GM23338 (cell line): Measurements from ENCODE around the gene DOP1A. TPM values are rescaled to one million over a fixed set of nuclear protein-coding genes. Genes with fewer than 3 reads are reported as not detected.

Source experiments
- ATAC-seq: fragments of 200-7000 bp; cut with Tn5 transposase; 3 replicates; pipeline ENCODE4 v1.9.1; 2020
- DNase-seq: peaks from one replicate; pipeline ENCODE4 v3.0.0-alpha.2; 2015; ENCODE audit warnings: low spot score
- H2AFZ ChIP-seq: fragments of 200-600 bp; sonication (generic); 2 replicates; pipeline ENCODE4 v1.8.0; 2016; ENCODE audit warnings: antibody characterized with exemption, mild to moderate bottlenecking, moderate library complexity
- H3F3A ChIP-seq: fragments of 200-600 bp; sonication (generic); replicated peaks from 2 replicates; pipeline ENCODE4 v1.8.0; 2017; ENCODE audit warnings: antibody characterized with exemption, mixed run types, low read depth
- H3K27ac ChIP-seq: fragments of 200-600 bp; sonication (generic); 2 replicates; pipeline ENCODE4 v1.6.1; 2016; ENCODE audit warnings: low read depth
- H3K27me3 ChIP-seq: fragments of 200-600 bp; sonication (generic); 2 replicates; pipeline ENCODE4 v1.8.0; 2016; ENCODE audit warnings: mild to moderate bottlenecking, mixed run types, moderate library complexity; ENCODE audit not compliant: insufficient read depth
- H3K36me3 ChIP-seq: fragments of 200-600 bp; sonication (generic); 2 replicates; pipeline ENCODE4 v1.8.0; 2016; ENCODE audit warnings: mild to moderate bottlenecking; ENCODE audit not compliant: insufficient read depth
- H3K4me1 ChIP-seq: fragments of 200-600 bp; sonication (generic); 2 replicates; pipeline ENCODE4 v1.8.0; 2016; ENCODE audit warnings: mild to moderate bottlenecking, moderate library complexity; ENCODE audit not compliant: insufficient read depth
- H3K4me2 ChIP-seq: fragments of 200-600 bp; sonication (generic); 2 replicates; pipeline ENCODE4 v1.7.1; 2017; ENCODE audit warnings: mixed run types
- H3K4me3 ChIP-seq: fragments of 200-600 bp; sonication (generic); 2 replicates; pipeline ENCODE4 v1.6.1; 2016; ENCODE audit warnings: mixed run types
- H3K79me2 ChIP-seq: fragments of 200-600 bp; sonication (generic); replicated peaks from 2 replicates; pipeline ENCODE4 v1.8.0; 2017; ENCODE audit warnings: mild to moderate bottlenecking; ENCODE audit not compliant: insufficient read depth
- H3K9me2 ChIP-seq: fragments of 200-600 bp; sonication (generic); 2 replicates; pipeline ENCODE4 v1.8.0; 2017; ENCODE audit not compliant: insufficient read depth
- H4K20me1 ChIP-seq: fragments of 200-600 bp; sonication (generic); replicated peaks from 2 replicates; pipeline ENCODE4 v1.8.0; 2017; ENCODE audit warnings: mild to moderate bottlenecking; ENCODE audit not compliant: insufficient read depth
- H3K27ac Mint-ChIP-seq: 2 replicates; pipeline ENCODE4 v1.8.0; 2020; ENCODE audit warnings: inconsistent platforms, mild to moderate bottlenecking, moderate library complexity, mixed read lengths
- H3K27me3 Mint-ChIP-seq: 3 replicates; pipeline ENCODE4 v1.8.0; 2022; ENCODE audit warnings: low read depth, mild to moderate bottlenecking, moderate library complexity, mixed read lengths, inconsistent platforms; ENCODE audit not compliant: insufficient read depth, poor library complexity
- H3K36me3 Mint-ChIP-seq: 3 replicates; pipeline ENCODE4 v1.8.0; 2021; ENCODE audit warnings: low read depth, mild to moderate bottlenecking, inconsistent platforms, moderate library complexity, mixed read lengths
- H3K4me1 Mint-ChIP-seq: 3 replicates; pipeline ENCODE4 v1.8.0; 2020; ENCODE audit warnings: mild to moderate bottlenecking, inconsistent platforms, mixed read lengths
- H3K4me3 Mint-ChIP-seq: 3 replicates; pipeline ENCODE4 v1.8.0; 2021; ENCODE audit warnings: moderate library complexity, mild to moderate bottlenecking, inconsistent platforms, mixed read lengths
- H3K9me3 Mint-ChIP-seq: 3 replicates; pipeline ENCODE4 v1.8.0; 2020; ENCODE audit warnings: moderate library complexity, mild to moderate bottlenecking, inconsistent platforms, mixed read lengths
- CREB1 ChIP-seq: fragments of 250-450 bp; sonication (Bioruptor Pico); IDR thresholded peaks from 2 replicates; pipeline ENCODE4 v1.5.0; 2020; ENCODE audit warnings: low read depth, mild to moderate bottlenecking, moderate library complexity
- ETS1 ChIP-seq: IDR thresholded peaks from 2 replicates; pipeline ENCODE4 v1.6.1; 2016; ENCODE audit warnings: antibody characterized with exemption
- EZH2 ChIP-seq: fragments of 200-600 bp; sonication (generic); IDR thresholded peaks from one replicate; pipeline ENCODE4 v1.8.0; 2017; ENCODE audit warnings: antibody characterized with exemption, mild to moderate bottlenecking, low read depth; ENCODE audit not compliant: unreplicated experiment
- EZH2phosphoT487 ChIP-seq: fragments of 200-600 bp; sonication (generic); IDR thresholded peaks from one replicate; pipeline ENCODE4 v1.8.1; 2018; ENCODE audit warnings: antibody characterized with exemption; ENCODE audit not compliant: unreplicated experiment
- JUNB ChIP-seq: IDR thresholded peaks from one replicate; pipeline ENCODE4 v1.6.1; 2016; ENCODE audit warnings: antibody characterized with exemption; ENCODE audit not compliant: unreplicated experiment
- NANOG ChIP-seq: IDR thresholded peaks from 2 replicates; pipeline ENCODE4 v1.6.1; 2016; ENCODE audit warnings: antibody characterized with exemption, borderline replicate concordance
- POLR2AphosphoS5 ChIP-seq: IDR thresholded peaks from 2 replicates; pipeline ENCODE4 v1.6.1; 2016; ENCODE audit warnings: antibody characterized with exemption, low read depth
- STAT1 ChIP-seq: IDR thresholded peaks from one replicate; pipeline ENCODE4 v1.6.1; 2016; ENCODE audit warnings: antibody characterized with exemption; ENCODE audit not compliant: unreplicated experiment
- ZNF114 ChIP-seq: fragments of 250-450 bp; sonication (Bioruptor Pico); IDR thresholded peaks from 2 replicates; pipeline ENCODE4 v1.5.0; 2020; ENCODE audit warnings: mild to moderate bottlenecking, moderate library complexity
- ZNF331 ChIP-seq: fragments of 250-450 bp; sonication (Bioruptor Pico); IDR thresholded peaks from 2 replicates; pipeline ENCODE4 v1.5.0; 2020; ENCODE audit warnings: low read depth, mild to moderate bottlenecking, moderate library complexity
- ZNF462 ChIP-seq: fragments of 250-450 bp; sonication (Bioruptor Pico); IDR thresholded peaks from 2 replicates; pipeline ENCODE4 v1.5.0; 2020; ENCODE audit warnings: mild to moderate bottlenecking, moderate library complexity
- polyA plus RNA-seq: library from polyadenylated mRNA; unstranded; fragments of >200 nt; fragmentation: Nextera tagmentation; extraction: Ambion mirVana; gene quantifications from 2 replicates; pipeline ENCODE4 v1.2.1, GENCODE V29; 2016
- total RNA-seq: library from RNA; depleted of rRNA; stranded (reverse); fragments of >200 nt; shearing (Covaris generic); gene quantifications from 2 replicates; pipeline ENCODE4 v1.2.3, GENCODE V29; 2014
- TF ChIP-seq, protein P1 (sequence below), 2 experiments: fragments of 200-600 bp in 1 of 2; sonication (generic) in 1 of 2; conservative IDR thresholded peaks; 2 replicates each; pipeline versions ENCODE4 v1.5.1 to v1.6.1; 2016 to 2017; ENCODE audit warnings: antibody characterized with exemption in 2 of 2, low read depth in 2 of 2, mild to moderate bottlenecking in 2 of 2, moderate library complexity in 1 of 2
- TF ChIP-seq, protein P2 (sequence below): IDR thresholded peaks from one replicate; pipeline ENCODE4 v1.6.1; 2018; ENCODE audit warnings: antibody characterized with exemption; ENCODE audit not compliant: unreplicated experiment

DOP1A gene
- total and polyA plus RNA-seq, 2 experiments from 2014 or later = 3.9 to 18.6 TPM

DNA sequence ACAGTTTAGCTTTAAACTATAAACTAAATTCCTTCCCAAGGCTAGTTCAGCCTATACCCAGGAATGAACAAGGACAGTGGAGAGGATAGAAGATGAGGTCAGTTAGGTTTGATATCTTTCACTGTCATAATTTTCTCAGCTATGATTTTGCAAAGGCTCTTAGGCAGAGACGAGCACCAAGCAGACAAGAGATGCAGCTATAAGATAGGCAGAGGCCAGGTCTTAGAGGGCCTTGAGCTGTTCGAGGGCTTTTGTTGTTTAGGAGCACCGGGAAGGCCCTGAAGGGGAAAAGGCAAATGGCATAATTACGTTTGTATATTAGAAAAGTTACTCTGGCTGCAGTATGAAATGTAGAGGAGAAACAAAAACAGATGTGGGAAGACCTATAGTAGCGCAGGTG is 59.8 kb downstream of the DOP1A start:
- H3K27me3 ChIP-seq = no peaks in the 10 kb centered on the region
- ATAC-seq (no peak; the same call in 2 of the 3 replicates), DNase-seq (no peak)
- H3K4me3 Mint-ChIP-seq = no peak overlapping the region
- no peaks in the 10 kb centered on the region for H4K20me1 ChIP-seq
- TF ChIP-seq EZH2 = no peak
- TF ChIP-seq EZH2phosphoT487 = no peak
- no peak for TF ChIP-seq ETS1
- TF ChIP-seq JUNB = no peak
- TF ChIP-seq, protein P1, sequence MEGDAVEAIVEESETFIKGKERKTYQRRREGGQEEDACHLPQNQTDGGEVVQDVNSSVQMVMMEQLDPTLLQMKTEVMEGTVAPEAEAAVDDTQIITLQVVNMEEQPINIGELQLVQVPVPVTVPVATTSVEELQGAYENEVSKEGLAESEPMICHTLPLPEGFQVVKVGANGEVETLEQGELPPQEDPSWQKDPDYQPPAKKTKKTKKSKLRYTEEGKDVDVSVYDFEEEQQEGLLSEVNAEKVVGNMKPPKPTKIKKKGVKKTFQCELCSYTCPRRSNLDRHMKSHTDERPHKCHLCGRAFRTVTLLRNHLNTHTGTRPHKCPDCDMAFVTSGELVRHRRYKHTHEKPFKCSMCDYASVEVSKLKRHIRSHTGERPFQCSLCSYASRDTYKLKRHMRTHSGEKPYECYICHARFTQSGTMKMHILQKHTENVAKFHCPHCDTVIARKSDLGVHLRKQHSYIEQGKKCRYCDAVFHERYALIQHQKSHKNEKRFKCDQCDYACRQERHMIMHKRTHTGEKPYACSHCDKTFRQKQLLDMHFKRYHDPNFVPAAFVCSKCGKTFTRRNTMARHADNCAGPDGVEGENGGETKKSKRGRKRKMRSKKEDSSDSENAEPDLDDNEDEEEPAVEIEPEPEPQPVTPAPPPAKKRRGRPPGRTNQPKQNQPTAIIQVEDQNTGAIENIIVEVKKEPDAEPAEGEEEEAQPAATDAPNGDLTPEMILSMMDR (conservative IDR thresholded peaks at IDR 0.05; ENCODE audit: low read depth in 2 of 2) = no peak
- TF ChIP-seq, protein P2, sequence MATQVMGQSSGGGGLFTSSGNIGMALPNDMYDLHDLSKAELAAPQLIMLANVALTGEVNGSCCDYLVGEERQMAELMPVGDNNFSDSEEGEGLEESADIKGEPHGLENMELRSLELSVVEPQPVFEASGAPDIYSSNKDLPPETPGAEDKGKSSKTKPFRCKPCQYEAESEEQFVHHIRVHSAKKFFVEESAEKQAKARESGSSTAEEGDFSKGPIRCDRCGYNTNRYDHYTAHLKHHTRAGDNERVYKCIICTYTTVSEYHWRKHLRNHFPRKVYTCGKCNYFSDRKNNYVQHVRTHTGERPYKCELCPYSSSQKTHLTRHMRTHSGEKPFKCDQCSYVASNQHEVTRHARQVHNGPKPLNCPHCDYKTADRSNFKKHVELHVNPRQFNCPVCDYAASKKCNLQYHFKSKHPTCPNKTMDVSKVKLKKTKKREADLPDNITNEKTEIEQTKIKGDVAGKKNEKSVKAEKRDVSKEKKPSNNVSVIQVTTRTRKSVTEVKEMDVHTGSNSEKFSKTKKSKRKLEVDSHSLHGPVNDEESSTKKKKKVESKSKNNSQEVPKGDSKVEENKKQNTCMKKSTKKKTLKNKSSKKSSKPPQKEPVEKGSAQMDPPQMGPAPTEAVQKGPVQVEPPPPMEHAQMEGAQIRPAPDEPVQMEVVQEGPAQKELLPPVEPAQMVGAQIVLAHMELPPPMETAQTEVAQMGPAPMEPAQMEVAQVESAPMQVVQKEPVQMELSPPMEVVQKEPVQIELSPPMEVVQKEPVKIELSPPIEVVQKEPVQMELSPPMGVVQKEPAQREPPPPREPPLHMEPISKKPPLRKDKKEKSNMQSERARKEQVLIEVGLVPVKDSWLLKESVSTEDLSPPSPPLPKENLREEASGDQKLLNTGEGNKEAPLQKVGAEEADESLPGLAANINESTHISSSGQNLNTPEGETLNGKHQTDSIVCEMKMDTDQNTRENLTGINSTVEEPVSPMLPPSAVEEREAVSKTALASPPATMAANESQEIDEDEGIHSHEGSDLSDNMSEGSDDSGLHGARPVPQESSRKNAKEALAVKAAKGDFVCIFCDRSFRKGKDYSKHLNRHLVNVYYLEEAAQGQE = no peak
- TF ChIP-seq POLR2AphosphoS5 = no peak
- no peak for TF ChIP-seq CREB1
- no peak for TF ChIP-seq ZNF331
- no peak for TF ChIP-seq NANOG
- TF ChIP-seq STAT1 = no peak
- no peak for TF ChIP-seq ZNF462 (CRISPR knock-in tag)
- TF ChIP-seq ZNF114 (CRISPR knock-in tag) = no peak
- peak overlapping the region; percentile 77; the same call in 1 of the 2 replicates for H3K27ac ChIP-seq
- no peaks in the 10 kb centered on the region for H3K9me2 ChIP-seq
- peak overlapping the region; percentile 85 for H3K27ac Mint-ChIP-seq
- no peak overlapping the region for H3K4me3 ChIP-seq
- H3F3A ChIP-seq = no peaks in the 10 kb centered on the region
- H3K4me1 ChIP-seq = peaks cover 24% of the 10 kb centered on the region
- no peaks in the 10 kb centered on the region for H3K9me3 Mint-ChIP-seq
- peaks cover 33% of the 10 kb centered on the region for H3K36me3 ChIP-seq
- H3K4me2 ChIP-seq = 0 out of 2 replicates have a peak overlapping the region, but pooled peaks have one; percentile 9
- H2AFZ ChIP-seq = no peak overlapping the region
- H3K27me3 Mint-ChIP-seq = no peaks in the 10 kb centered on the region
- H3K36me3 Mint-ChIP-seq = peaks cover 32% of the 10 kb centered on the region
- no peaks in the 10 kb centered on the region for H3K79me2 ChIP-seq
- peaks cover 16% of the 10 kb centered on the region for H3K4me1 Mint-ChIP-seq
